ENCODE results near the gene TBCD. TPM values are rescaled to one million over a fixed set of nuclear protein-coding genes. Genes with fewer than 3 reads are reported as not detected.
A peak's percentile ranks its signal among the peaks of the same experiment; 100 is the strongest.

TBCD gene
- polyA plus RNA-seq, 4 donors: 63.9 to 73.8 (median 69.0) TPM

DNA sequence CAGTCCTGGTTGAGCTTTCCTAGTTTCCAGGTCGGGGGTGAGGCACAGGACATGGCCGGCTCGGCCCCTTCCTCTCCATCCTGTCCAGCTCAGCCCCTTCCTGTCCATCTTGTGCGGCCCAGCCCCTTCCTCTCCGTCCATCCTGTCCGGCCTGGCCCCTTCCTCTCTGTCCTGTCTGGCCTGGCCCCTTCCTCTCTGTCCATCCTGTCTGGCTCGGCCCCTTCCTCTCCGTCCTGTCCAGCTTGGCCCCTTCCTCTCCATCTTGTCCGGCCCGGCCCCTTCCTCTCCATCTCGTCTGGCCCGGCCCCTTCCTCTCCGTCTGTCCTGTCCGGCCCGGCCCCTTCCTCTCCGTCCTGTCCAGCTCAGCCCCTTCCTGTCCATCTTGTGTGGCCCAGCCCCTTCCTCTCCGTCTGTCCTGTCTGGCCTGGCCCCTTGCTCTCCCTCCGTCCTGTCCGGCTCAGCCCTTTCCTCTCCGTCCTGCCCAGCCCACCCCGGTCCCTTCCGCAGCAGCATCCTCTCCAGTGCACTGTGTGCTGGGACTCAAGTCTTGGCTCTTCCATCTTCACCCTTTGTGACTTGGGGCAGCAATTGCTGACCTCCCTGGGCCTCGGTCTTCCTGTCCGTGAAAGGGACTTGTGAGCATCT lies 93.4 kb downstream of the TBCD start:
- DNase-seq (ENCODE audit: low read depth in 4 of 4, low spot score in 3 of 4): no peak

DNA sequence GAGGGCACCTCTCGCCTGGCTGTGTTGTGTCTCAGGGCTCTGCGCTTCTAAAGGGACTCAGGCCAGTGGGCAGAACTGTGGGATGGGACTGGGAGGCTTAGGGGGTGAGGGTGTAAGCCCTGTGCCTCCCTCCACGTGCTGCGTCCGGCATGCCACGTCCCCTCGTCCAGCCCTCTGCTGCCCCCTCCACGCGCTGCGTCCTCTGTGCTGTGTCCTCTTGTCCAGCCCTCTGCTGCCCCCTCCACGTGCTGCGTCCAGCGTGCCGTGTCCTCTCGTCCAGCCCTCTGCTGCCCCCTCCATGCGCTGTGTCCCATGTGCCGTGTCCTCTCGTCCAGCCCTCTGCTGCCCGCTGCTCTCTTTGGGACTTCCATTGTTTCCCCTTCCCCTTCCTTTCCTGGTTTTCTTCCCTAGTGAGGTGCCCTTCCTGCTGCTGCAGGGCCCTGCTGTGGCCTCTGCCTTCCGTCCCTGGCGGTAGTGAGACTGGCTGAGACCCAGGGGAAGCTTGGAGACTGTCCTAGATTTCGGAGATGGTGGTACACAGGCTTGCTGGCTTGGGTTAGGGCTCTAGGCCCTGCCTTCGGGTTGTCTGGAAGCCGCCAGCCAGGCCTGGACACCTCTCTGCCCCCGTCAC lies 94.3 kb downstream of the TBCD start:
- DNase-seq (ENCODE audit: low read depth in 4 of 4, low spot score in 3 of 4): no peak

DNA sequence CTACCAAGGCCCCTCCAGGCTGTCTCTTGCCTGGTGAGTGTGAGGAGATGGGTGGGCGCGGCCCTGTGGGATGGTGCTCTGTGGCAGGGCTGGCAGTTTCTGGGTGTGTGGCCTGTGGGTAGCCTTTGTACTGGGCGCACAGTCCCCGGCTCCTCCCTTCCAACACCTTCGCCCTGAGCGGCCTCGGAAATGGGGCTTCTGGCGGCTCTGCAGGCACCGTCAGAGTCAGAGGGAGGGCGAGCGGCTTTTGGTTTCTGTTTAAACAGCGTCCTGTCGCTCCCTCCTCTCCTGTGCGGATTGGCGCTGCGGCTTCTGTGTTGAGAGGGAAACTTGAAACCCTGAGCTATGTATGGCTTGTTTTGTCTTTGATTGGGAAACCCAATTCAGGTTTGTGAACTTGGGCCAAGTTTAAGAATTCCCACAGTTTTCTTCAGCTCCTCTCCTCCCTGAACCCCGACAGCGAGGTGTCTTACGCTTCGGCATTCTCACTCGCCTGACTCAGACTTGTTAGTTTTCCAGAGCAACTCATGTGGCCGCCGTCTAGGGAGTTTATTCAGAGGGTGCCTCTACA lies 96.2 kb downstream of the TBCD start:
- no peak for DNase-seq (ENCODE audit: low read depth in 4 of 4, low spot score in 3 of 4)

DNA sequence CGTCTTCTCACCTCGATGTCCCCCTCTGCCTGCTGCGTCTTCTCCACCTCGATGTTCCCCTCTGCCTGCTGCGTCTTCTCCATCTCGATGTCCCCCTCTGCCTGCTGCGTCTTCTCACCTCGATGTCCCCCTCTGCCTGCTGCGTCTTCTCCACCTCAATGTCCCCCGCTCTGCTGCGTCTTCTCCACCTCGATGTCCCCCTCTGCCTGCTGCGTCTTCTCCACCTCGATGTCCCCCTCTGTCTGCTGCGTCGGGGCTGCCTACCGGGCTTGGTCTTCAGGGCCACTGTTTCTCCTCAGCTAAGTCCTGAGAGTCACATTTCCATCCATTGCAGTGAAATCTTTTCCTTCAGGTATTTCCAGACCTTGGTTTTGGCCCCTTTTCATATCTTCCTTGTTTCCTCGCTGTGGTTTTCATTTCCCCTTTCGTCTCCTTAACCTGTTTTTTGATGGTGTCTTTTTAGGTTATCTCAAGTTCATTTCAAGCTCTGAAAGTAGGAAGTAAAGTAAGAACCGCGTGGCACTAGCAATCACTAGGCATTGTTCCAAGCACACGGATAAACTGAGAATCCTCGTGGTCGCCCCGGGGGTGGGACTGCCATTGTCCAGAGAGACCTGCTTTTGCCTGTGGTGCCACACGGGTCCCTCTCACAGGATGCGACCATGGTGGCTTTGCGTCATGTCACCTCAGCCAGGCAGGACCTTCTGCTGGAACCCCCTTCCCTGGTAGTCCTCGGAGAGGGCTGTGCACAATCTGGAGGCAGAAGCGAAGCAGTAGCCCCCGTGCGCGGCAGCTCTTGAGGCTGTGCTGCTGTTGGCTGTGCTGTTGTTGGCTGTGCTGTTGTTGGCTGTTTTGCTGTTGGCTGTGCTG lies 97.4 kb downstream of the TBCD start:
- no peak for DNase-seq (ENCODE audit: low read depth in 4 of 4, low spot score in 3 of 4)

DNA sequence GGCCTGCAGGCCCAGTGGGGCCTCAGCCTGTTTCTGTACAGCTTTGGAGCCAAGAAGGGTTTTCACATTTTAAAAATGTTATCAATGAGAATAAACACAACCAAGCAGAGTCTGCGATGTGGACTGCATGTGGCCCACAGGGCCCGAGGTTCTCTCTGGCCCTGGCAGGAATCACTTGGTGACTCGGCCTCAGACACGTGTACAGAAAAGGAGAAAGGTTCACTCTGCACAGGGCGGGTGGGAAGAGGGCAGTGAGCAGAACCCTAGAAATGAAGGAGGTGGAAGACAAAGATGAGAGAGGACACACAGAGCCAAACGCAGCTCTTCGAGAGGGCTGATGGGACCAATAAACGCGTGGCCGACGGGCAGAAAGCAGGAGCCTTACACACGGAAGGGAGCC lies 99.5 kb downstream of the TBCD start:
- no peak for DNase-seq (ENCODE audit: low read depth in 4 of 4, low spot score in 3 of 4)

DNA sequence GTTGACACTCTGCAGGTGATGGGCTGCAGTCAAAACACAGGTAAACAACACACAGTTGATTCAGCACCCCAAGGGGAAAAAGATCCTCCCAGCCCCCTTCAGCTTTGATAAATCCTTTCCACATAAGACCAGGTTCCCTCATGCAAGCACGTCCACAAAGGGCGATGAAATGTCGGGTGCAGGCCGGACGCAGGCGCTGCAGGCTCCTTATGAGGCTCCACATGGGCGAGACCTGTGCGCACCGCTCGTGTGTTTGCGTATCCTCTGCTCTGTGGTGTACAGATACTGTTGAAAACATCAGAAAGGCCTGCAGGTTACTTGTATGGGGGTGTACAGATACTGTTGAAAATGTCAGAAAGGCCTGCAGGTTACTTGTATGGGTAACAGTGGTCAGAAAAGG lies 102.4 kb downstream of the TBCD start:
- DNase-seq (ENCODE audit: low read depth in 4 of 4, low spot score in 3 of 4): no peak

DNA sequence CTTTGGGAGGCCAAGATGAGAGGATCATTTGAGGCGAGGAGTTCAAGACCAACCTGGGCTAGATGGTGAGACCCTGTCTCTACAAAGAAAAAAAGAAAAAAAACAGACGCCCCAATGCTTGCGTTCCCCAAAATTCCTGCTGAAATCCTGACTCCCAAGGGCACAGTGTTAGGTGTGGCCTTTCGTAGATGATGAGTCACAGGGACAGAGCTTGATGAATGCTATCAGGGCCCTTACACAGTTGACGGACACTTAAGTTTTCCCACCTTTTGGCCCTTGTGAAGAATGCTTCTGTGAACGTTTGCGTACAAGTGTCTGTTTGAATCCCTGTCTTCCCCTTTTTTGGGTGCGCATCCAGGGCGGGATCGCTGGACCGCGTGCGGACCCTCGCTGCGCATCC lies 104.5 kb downstream of the TBCD start:
- no peak for DNase-seq (ENCODE audit: low read depth in 4 of 4, low spot score in 3 of 4)

DNA sequence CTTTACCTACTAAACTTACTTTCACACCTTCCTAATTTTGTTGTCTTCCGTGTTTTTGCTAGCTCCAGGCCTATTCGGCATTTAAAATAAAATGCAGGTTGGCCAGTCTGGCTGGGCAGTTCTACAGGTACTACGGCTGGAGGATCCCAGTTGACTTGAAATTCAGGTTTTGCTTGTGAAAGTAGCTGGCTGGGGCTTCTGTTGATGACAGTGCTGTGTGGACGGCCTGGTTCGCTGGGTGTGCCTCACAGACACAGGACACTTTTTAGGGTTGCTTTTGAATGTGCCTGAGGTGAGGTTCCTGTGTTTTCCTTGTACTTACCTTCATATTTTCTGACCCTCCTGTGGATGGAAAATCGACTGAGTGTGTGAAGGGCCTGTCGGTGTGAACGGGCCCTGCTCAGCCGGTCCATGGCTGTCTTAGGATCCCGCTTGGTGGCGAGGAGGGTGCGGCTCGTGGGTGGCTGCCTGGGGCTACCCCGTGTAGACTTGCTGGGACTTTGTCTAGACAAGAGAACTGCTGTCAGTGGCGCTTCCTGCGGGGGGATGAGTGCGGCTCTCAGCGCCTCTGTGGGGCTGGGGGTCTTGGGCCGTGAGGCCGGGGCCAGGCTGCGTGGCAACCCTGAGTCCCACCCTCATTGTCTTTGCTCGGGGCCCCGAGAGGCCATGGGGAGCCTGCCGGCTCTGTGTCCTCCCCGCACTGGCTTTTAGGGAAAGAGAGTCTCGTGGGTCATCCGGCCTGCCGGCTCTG lies 106.7 kb downstream of the TBCD start:
- no peak for DNase-seq (ENCODE audit: low read depth in 4 of 4, low spot score in 3 of 4)

DNA sequence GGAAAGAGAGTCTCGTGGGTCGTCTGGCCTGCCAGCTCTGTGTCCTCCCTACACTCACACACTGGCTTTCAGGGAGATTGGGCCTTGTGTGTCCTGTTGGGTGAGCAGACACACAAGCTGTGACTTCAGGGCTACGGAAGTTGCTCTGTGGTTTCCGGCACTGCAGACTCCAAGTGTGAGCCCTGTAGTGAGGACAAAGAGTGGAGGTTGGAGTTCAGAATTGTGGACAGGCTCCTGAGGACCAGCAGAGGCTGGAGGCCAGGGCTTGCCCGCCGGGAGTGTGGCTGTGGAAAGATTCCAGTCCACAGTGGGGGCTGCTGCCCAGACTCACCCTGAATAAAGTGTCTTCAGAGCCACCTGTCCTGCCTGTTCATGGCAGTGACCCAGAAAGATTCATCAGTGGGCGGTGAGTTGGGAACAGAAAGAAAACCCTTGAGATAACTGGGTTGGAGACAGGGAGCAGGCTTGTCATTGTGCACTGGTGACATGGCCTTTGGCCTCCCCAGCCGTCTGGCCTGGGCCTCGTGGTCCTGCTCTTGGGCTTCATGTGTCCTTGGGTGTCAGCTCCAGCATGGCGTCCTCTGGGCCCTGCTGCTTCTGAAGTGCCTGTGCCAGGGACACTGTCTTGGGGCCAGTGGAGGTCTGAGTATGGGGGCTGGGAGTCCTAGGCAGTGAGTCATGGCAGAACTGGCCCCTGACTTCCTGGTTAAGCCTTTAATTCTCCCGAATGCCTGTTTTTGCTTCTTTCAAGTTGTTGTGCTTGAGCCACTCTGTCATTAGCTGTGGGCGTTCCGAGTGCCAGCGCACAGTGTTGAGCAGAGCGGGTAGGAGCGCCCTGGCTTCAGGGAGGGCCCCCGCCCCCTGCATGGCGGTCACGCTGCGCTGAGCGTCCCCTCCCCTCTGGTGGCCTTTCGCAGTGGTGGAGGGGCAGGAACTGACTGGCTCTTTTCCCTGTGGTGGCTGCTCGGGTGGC lies 107.9 kb downstream of the TBCD start:
- peak in 2 of 4 donors; percentile 77 to 80 for DNase-seq (ENCODE audit: low read depth in 4 of 4, low spot score in 3 of 4)

DNA sequence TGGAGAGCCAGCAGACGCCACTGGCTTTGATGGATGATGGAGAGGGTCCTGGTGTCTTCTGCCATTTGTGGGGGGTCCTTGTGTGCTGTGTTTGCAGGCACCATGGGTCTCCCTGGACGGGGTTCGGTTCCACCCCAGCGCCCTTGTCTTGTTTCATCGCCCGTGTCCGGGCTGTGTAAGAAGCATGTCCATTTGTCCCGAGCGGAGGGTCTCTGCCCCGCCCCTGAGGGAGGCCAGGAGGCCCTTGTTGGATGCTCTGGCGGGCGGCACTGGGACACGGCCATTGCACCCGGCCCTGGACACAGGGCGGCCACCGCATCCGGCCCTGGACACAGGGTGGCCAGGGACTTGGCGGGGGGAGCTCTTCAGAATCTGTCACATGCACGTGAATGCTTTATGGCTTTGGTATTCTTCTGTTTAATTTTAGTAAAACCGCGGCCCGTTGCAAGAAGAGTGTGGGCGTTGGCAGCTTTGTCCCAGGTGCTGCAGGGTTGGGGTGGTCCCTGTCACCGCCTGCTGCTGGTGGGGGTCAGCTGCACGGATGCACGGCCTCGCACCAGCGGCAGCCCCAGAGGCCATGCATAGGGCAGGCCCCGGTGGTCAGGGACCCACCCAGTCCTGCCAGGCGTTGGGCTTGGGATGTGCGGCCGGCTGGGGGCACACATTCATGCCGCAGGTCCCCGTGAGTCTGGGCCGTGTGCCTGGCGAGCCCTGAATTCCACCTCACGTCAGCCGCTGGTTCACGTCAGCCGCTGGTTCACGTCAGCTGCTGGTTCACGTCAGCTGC lies 108.9 kb downstream of the TBCD start:
- DNase-seq (ENCODE audit: low read depth in 4 of 4, low spot score in 3 of 4): no peak

DNA sequence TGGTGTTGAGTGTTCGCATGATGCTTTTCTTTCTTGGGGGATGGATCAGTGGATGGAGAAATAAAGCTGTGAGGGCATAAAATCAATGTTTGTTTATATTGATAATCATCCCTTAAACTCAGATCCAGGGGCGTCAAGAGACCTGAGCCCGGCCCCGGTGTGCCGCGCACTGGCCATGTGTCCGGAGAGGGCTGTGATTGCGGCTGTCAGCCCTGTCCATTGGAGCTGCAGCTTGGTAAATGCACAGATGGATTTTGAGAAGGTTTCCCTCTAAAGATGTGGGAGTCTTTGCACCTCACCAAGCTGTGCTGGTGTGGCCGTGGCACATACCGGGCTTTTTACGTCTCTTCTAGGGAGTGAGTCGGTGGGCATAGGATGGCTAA lies 109.5 kb downstream of the TBCD start:
- no peak for DNase-seq (ENCODE audit: low read depth in 4 of 4, low spot score in 3 of 4)

DNA sequence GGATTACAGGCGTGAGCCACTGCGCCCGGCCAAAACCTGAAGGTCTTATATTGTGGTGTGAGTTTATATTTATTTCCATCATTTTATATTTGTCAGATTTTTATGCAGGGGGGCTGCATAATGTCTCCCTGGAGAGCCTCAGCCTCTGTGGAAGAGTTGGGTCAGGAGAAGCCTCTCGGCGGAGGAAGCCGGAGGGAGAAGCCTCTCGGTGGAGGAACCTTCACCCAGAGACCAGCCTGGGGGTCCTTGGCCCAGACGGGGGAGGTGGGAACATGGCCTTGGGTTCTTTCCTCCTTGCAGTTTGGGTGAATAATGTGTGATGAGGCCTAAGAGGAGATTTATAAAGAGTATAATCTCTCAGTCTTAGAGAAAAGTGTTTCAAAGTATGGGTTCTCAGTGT lies 110.3 kb downstream of the TBCD start:
- DNase-seq (ENCODE audit: low read depth in 4 of 4, low spot score in 3 of 4): no peak

DNA sequence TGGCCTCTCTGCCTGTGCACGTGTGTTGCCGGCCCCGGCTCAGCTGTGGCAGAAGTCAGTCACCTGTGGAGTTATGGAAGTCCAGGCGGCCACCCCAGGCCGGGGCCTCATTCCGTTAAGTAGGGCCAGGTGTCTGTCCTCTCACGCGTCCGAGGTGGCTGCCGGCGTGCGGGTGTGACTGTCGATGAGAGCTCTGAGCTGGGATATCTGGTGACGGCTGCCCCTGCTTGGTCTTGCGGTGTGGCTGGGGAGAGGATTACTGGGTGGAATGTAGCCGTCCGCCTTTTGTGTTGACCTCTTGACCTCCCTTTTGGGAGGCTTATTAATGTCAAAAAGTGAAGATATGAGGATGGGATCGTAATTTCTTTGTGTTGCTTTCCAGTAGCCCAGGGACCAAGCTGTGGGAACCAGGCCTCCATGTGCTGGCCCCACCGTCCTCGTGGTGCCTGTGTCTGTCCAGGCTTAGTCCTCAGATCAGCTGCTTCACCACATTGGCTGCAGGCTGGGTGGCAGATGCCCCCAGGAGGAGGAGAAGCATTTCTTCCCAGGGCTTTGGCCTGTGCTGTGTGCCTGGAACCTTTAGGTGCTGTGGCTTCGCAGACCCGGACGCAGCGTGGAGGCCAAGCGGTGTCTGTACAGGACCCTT lies 111.0 kb downstream of the TBCD start:
- DNase-seq (ENCODE audit: low read depth in 4 of 4, low spot score in 3 of 4): no peak

DNA sequence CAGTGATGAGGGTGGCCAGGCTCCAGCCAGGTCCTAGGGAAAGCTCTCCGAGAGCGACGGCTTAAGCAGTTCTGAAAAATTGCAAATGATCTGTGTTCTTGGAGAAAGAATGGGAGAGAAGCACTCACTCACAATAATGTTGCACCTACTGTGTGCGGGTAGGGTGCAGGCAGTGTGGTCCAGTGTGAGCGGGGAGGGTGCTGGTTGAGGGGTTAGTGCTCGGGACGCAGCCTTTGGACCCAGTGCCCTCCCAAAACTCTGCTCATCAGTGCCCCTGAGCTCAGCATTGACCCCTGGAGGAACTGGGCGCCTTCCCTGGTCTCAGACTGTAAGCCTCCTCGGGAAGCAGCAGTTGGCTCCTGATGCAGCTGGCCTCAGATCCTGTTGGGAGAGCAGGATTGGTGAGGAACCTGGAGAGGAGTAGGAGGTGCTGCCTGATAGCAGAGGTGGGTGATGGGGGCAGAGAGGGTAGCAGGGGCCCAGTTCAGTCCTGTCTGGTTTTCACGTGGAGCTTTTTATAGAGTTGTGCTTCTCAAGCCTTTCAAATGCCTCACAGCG lies 111.6 kb downstream of the TBCD start:
- no peak for DNase-seq (ENCODE audit: low read depth in 4 of 4, low spot score in 3 of 4)

DNA sequence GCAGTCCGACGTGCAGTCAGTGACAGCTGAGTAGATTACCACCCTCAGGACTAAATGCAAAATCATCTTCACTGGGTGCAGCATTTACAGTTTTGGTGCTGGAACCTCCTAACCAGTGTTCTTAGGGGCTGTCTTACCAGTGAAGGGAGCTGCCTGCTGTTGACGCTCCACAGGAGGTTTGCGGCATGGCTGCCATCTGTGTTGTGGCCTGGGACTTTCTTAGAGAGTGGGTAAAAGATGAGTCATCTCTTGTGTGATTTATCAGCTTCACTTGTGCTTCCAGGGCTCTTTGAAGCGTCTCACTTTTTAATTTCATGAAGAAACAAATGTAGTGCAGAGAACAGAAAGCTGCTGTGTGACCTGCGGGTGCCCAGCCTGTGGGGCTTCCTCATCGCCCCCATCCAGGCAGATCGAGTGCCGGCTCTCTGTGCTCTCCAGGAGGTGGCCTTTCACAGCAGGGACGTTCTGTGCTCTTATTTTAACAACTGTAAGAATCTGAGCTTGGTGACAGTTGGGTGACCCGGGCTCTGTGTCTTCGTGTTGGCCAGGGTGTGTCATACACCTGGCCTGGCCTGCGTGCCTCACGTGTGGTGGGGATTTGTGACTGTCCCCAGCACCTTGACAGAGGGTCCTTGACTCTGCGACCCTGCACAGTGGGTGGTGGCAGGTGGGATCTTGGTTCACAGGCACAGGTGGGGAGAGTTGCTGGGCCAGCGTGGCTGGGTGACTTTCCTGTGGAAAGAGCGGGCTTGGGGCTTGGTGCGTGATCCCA lies 112.3 kb downstream of the TBCD start:
- no peak for DNase-seq (ENCODE audit: low read depth in 4 of 4, low spot score in 3 of 4)

DNA sequence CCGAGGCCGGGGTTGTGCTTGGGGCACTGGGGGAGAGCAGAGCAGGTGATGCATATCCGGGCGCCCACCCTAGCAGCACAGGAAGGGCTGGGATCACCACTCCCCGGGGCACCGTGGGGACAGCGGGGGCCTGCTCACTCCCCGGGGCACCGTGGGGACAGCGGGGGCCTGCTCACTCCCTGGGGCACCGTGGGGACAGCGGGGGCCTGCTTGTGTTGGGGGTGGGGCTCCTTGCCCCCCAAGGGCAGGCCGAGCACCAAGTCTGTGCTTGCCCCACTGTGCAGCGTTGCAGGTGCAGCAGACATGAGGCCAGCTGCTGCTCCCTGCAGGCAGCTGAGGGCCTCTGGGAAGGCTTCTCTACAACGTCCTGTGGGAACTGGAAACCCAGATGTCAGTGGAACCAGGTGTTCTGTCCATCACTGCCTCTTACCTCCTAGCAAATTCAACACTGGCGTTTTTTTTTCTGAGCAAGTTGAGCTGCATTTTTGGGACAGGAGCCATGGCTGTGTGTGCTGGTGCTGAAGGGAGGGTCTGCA lies 112.9 kb downstream of the TBCD start:
- DNase-seq (ENCODE audit: low read depth in 4 of 4, low spot score in 3 of 4): no peak

DNA sequence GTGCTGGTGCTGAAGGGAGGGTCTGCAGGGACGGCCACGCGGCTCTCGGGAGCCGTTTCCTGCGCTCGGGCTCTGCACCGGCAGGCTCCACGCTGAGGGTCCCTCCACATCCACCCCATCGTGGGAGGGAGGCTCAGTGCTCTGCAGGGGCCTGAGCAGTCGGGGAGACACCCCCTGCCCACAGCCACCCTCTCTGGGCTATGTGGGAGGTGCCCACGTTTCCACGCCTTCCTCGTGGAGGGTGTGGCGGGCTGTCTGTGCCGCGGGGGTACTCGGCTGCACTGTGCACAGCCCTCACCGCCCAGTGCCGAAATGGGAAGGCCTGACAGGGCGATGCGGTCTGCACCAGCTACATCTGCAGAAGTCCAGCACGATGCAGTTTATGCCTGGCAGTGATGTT lies 113.4 kb downstream of the TBCD start:
- DNase-seq (ENCODE audit: low read depth in 4 of 4, low spot score in 3 of 4): no peak

All from right renal pelvis (tissue), 4 donors.